ENCODE results near the gene NTSR1. TPM values are rescaled to one million over a fixed set of nuclear protein-coding genes. Genes with fewer than 3 reads are reported as not detected.

Gene NTSR1
- total RNA-seq, 1 experiment from 2014 or later, result 15.9 TPM

DNA sequence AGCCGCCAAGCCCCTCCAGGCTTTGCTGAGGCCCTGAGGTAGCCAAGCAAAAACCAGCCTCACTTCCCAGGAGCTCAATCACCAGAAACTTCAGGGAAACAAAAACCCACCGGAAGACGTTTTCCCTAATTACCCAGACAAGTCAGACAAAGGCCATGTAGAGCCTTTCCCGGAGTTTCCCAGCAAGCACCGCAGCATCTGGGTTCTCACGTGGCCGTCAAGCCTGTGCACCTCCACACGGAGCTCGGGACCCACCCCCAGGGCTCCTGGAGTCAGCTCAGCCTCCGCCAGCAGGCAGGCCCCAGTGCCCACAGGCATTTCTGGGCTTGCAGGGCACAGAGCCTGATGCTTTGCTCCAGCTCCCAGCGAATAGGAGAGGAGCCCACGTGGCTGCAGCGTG lies 77.5 kb downstream of the NTSR1 start:
- BruUV-seq (replicated peaks), result no TSS peak

GRCh38 chr20:62787321-62787720 lies 78.7 kb downstream of the NTSR1 start:
- Histone ChIP-seq H3K4me3 (ENCODE audit: low read depth, low read length, poor library complexity, severe bottlenecking) (no peak overlapping the region), H3K27ac (ENCODE audit: low read depth, low read length, poor library complexity, severe bottlenecking) (no peak overlapping the region), H3K36me3 (ENCODE audit: insufficient read depth, low read length, poor library complexity, severe bottlenecking) (no peaks in the 10 kb centered on the region), H3K9me3 (ENCODE audit: low read depth, low read length, poor library complexity, severe bottlenecking) (no peaks in the 10 kb centered on the region), H3K4me1 (ENCODE audit: insufficient read depth, low read length, poor library complexity, severe bottlenecking) (peaks cover 14% of the 10 kb centered on the region), H3K27me3 (replicated peaks; ENCODE audit: insufficient read depth, low read depth, low read length, poor library complexity) (no peaks in the 10 kb centered on the region)
- TF ChIP-seq EZH2 (IDR thresholded peaks at IDR 0.05; ENCODE audit: borderline replicate concordance, low read depth, low read length, poor library complexity, severe bottlenecking), result no peak
- TF ChIP-seq, protein P1, sequence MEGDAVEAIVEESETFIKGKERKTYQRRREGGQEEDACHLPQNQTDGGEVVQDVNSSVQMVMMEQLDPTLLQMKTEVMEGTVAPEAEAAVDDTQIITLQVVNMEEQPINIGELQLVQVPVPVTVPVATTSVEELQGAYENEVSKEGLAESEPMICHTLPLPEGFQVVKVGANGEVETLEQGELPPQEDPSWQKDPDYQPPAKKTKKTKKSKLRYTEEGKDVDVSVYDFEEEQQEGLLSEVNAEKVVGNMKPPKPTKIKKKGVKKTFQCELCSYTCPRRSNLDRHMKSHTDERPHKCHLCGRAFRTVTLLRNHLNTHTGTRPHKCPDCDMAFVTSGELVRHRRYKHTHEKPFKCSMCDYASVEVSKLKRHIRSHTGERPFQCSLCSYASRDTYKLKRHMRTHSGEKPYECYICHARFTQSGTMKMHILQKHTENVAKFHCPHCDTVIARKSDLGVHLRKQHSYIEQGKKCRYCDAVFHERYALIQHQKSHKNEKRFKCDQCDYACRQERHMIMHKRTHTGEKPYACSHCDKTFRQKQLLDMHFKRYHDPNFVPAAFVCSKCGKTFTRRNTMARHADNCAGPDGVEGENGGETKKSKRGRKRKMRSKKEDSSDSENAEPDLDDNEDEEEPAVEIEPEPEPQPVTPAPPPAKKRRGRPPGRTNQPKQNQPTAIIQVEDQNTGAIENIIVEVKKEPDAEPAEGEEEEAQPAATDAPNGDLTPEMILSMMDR (conservative IDR thresholded peaks at IDR 0.05; ENCODE audit: low read depth, low read length), result no peak
- CTCF ChIA-PET, result no interaction called here
- no peak for DNase-seq (ENCODE audit: low spot score)
- POLR2A ChIA-PET (ENCODE audit: low non-redundant PET), result no interaction called here
- intact Hi-C loops (cut with micrococcal nuclease; ENCODE audit: unreplicated experiment), result no loop called here
- no TSS peak for BruUV-seq (replicated peaks)

More for the DNA sequence above, 77.5 kb downstream of the NTSR1 start:
- no peaks in the 10 kb centered on the region for H3K27me3 ChIP-seq (replicated peaks; ENCODE audit: insufficient read depth, low read depth, low read length, poor library complexity)
- H3K4me3 ChIP-seq (ENCODE audit: low read depth, low read length, poor library complexity, severe bottlenecking), result no peak overlapping the region
- no peaks in the 10 kb centered on the region for H3K9me3 ChIP-seq (ENCODE audit: low read depth, low read length, poor library complexity, severe bottlenecking)
- H3K36me3 ChIP-seq (ENCODE audit: insufficient read depth, low read length, poor library complexity, severe bottlenecking), result no peaks in the 10 kb centered on the region
- peak overlapping the region; percentile 16 for H3K27ac ChIP-seq (ENCODE audit: low read depth, low read length, poor library complexity, severe bottlenecking)
- ChIA-PET POLR2A (ENCODE audit: low non-redundant PET) (no interaction called here), CTCF (interaction anchor here (0.6 kb wide), 1 partner anchor 22 kb away, joined by 7 read pairs; no protein-coding TSS in a partner anchor)
- DNase-seq (ENCODE audit: low spot score), result no peak
- intact Hi-C loops (cut with micrococcal nuclease; ENCODE audit: unreplicated experiment), result no loop called here
- H3K4me1 ChIP-seq (ENCODE audit: insufficient read depth, low read length, poor library complexity, severe bottlenecking), result peaks cover 16% of the 10 kb centered on the region
- TF ChIP-seq EZH2 (IDR thresholded peaks at IDR 0.05; ENCODE audit: borderline replicate concordance, low read depth, low read length, poor library complexity, severe bottlenecking), result no peak
- TF ChIP-seq, protein P1 (conservative IDR thresholded peaks at IDR 0.05; ENCODE audit: low read depth, low read length), result no peak

DNA sequence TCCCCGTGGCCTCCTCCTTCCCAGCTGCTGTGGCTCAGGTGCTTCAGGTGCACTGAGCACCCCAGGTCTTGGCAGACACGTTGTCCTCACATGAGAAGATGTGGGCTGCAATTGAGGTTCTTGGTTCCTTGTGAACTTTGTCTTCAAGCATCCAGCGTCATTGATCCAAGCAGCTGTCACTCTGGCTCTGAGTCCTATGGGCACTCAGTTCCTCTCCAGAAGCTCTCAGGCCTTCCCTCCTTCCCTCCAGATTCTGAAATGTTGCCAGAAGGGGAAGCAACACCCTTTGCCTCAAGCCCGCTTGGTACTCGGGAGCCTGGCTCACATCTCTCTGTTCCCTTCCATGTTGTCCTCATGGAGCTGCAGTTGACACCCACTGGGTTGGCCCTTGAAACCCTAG lies 79.2 kb downstream of the NTSR1 start:
- Histone ChIP-seq H3K36me3 (ENCODE audit: insufficient read depth, low read length, poor library complexity, severe bottlenecking) (no peaks in the 10 kb centered on the region), H3K27me3 (replicated peaks; ENCODE audit: insufficient read depth, low read depth, low read length, poor library complexity) (no peaks in the 10 kb centered on the region), H3K27ac (ENCODE audit: low read depth, low read length, poor library complexity, severe bottlenecking) (no peak overlapping the region), H3K4me1 (ENCODE audit: insufficient read depth, low read length, poor library complexity, severe bottlenecking) (peaks cover 8% of the 10 kb centered on the region), H3K9me3 (ENCODE audit: low read depth, low read length, poor library complexity, severe bottlenecking) (no peaks in the 10 kb centered on the region), H3K4me3 (ENCODE audit: low read depth, low read length, poor library complexity, severe bottlenecking) (no peak overlapping the region)
- ChIA-PET CTCF (no interaction called here), POLR2A (ENCODE audit: low non-redundant PET) (no interaction called here)
- no peak for DNase-seq (ENCODE audit: low spot score)
- intact Hi-C loops (cut with micrococcal nuclease; ENCODE audit: unreplicated experiment), result no loop called here
- no peak for TF ChIP-seq EZH2 (IDR thresholded peaks at IDR 0.05; ENCODE audit: borderline replicate concordance, low read depth, low read length, poor library complexity, severe bottlenecking)
- TF ChIP-seq, protein P1 (conservative IDR thresholded peaks at IDR 0.05; ENCODE audit: low read depth, low read length), result no peak
- BruUV-seq (replicated peaks), result no TSS peak
